HepG2 (cell line): ENCODE measurements around the gene SKIC2. TPM values are rescaled to one million over a fixed set of nuclear protein-coding genes. Genes with fewer than 3 reads are reported as not detected.

Experiments used
- FOXK2 ChIP-seq: fragments of 450-650 bp; IDR thresholded peaks from 2 replicates; pipeline ENCODE4 v1.6.1; 2016
- HMGA1 ChIP-seq: sonication (generic); formaldehyde crosslinking; conservative IDR thresholded peaks from 2 replicates; pipeline ENCODE4 v1.4.0; 2020; ENCODE audit warnings: missing genetic modification reagents
- IKZF5 ChIP-seq: IDR thresholded peaks from 2 replicates; pipeline ENCODE4 v1.6.1; 2018; ENCODE audit warnings: missing genetic modification reagents, mild to moderate bottlenecking, missing compliant biosample characterization
- IRF1 ChIP-seq: sonication (generic); formaldehyde crosslinking; IDR thresholded peaks from 2 replicates; pipeline ENCODE4 v1.4.0; 2020; ENCODE audit warnings: low read depth, mild to moderate bottlenecking, missing genetic modification reagents
- MATR3 ChIP-seq: sonication (generic); formaldehyde crosslinking; IDR thresholded peaks from 2 replicates; pipeline ENCODE4 v1.4.0; 2020; ENCODE audit warnings: missing genetic modification reagents
- MZF1 ChIP-seq: sonication (generic); formaldehyde crosslinking; IDR thresholded peaks from 2 replicates; pipeline ENCODE4 v1.8.1; 2023; ENCODE audit warnings: mild to moderate bottlenecking, missing genetic modification reagents, borderline replicate concordance
- PAXIP1 ChIP-seq: sonication (generic); formaldehyde crosslinking; conservative IDR thresholded peaks from 2 replicates; pipeline ENCODE4 v1.4.0; 2020; ENCODE audit warnings: mild to moderate bottlenecking, missing genetic modification reagents, moderate library complexity
- PRDM4 ChIP-seq: sonication (generic); formaldehyde crosslinking; IDR thresholded peaks from 2 replicates; pipeline ENCODE4 v1.9.0; 2021; ENCODE audit warnings: missing genetic modification reagents, borderline replicate concordance
- SOX6 ChIP-seq, 2 experiments: fragments of 450-650 bp in 1 of 2; sonication (generic) in 1 of 2; formaldehyde crosslinking in 1 of 2; IDR thresholded peaks; 2 replicates each; pipeline versions ENCODE4 v1.4.0 to v1.6.1; 2017 to 2020; ENCODE audit warnings: antibody characterized with exemption in 1 of 2, mild to moderate bottlenecking in 1 of 2, missing genetic modification reagents in 1 of 2
- SRSF4 ChIP-seq: fragments of 200-400 bp; formaldehyde crosslinking; IDR thresholded peaks from one replicate; pipeline ENCODE4 v1.6.1; 2018; ENCODE audit warnings: mild to moderate bottlenecking, low read depth, low read length, moderate library complexity; ENCODE audit not compliant: poor library complexity, severe bottlenecking
- TFDP1 ChIP-seq: IDR thresholded peaks from 2 replicates; pipeline ENCODE4 v1.6.1; 2016; ENCODE audit warnings: missing compliant biosample characterization, missing genetic modification reagents, borderline replicate concordance
- ZBTB14 ChIP-seq: sonication (generic); formaldehyde crosslinking; IDR thresholded peaks from 2 replicates; pipeline ENCODE4 v1.4.0; 2020; ENCODE audit warnings: missing genetic modification reagents
- ZBTB7A ChIP-seq: sonication (generic); formaldehyde crosslinking; IDR thresholded peaks from 2 replicates; pipeline ENCODE4 v1.8.0; 2022; ENCODE audit warnings: mild to moderate bottlenecking, missing genetic modification reagents
- ZFP1 ChIP-seq: IDR thresholded peaks from 2 replicates; pipeline ENCODE4 v1.6.1; 2016
- ZFX ChIP-seq: sonication (generic); formaldehyde crosslinking; IDR thresholded peaks from 2 replicates; pipeline ENCODE4 v1.4.0; 2020; ENCODE audit warnings: mild to moderate bottlenecking, low read depth, missing genetic modification reagents, moderate library complexity
- ZNF101 ChIP-seq: sonication (generic); formaldehyde crosslinking; IDR thresholded peaks from 2 replicates; pipeline ENCODE4 v1.4.0; 2020; ENCODE audit warnings: mild to moderate bottlenecking, low read depth, missing genetic modification reagents, borderline replicate concordance
- ZNF496 ChIP-seq: sonication (generic); formaldehyde crosslinking; IDR thresholded peaks from 2 replicates; pipeline ENCODE4 v1.8.1; 2023; ENCODE audit warnings: mild to moderate bottlenecking, moderate library complexity, missing genetic modification reagents; ENCODE audit not compliant: insufficient replicate concordance
- ZNF713 ChIP-seq: sonication (generic); formaldehyde crosslinking; IDR thresholded peaks from 2 replicates; pipeline ENCODE4 v1.4.0; 2020; ENCODE audit warnings: mild to moderate bottlenecking, missing genetic modification reagents
- polyA plus RNA-seq, 8 experiments: library from polyadenylated mRNA; depleted of rRNA in 3 of 8; stranded (reverse) in 7 of 8; unstranded in 1 of 8; fragments of >200 nt; fragmentation: Illumina TruSeq in 4 of 8; extraction: Trizol in 4 of 8; gene quantifications; 2 replicates each; pipeline versions ENCODE4 v1.2.1 to v1.2.3, GENCODE V29; 2011 to 2016; ENCODE audit warnings: low read depth in 4 of 8, missing spikeins in 1 of 8, mixed read lengths in 1 of 8; ENCODE audit not compliant: insufficient read depth in 1 of 8
- total RNA-seq, 5 experiments: library from RNA; depleted of rRNA; stranded (reverse); fragments of >200 nt; fragmentation: Illumina TruSeq; extraction: Trizol; gene quantifications; 2 replicates each; pipeline ENCODE4 v1.2.3, GENCODE V29; 2016; ENCODE audit warnings: low read depth in 1 of 5

SKIC2 gene
- total and polyA plus RNA-seq, 2 of the 13 experiments (the other 11 are each of a cell fraction or from before 2014, with no cell fraction given): 67.1 to 68.4 TPM

- TF ChIP-seq ZBTB14 (CRISPR knock-in tag) (no peak; the same call in 1 of the 2 replicates), ZFP1 (CRISPR knock-in tag) (no peak), ZFX (CRISPR knock-in tag) (no peak), MZF1 (CRISPR knock-in tag) (no peak), SRSF4 (no peak), IRF1 (no peak), PRDM4 (CRISPR knock-in tag) (no peak), ZNF101 (CRISPR knock-in tag) (no peak), HMGA1 (no peak), ZNF713 (no peak), SOX6 (IDR thresholded peaks at IDR 0.05) (no peak), SOX6 (CRISPR knock-in tag; IDR thresholded peaks at IDR 0.05) (no peak), ZNF496 (CRISPR knock-in tag) (no peak), FOXK2 (no peak), PAXIP1 (CRISPR knock-in tag) (no peak), TFDP1 (CRISPR knock-in tag) (no peak), ZBTB7A (CRISPR knock-in tag) (peak; percentile 48; the same call in 1 of the 2 replicates), IKZF5 (CRISPR knock-in tag) (no peak), MATR3 (0 out of 2 replicates have a peak, but pooled peaks have one; percentile 88)
Measured at GRCh38 chr6:31972709-31973350, 13.9 kb downstream of the SKIC2 start (continued).
